ENCODE results near the gene SKIDA1.

SKIDA1 gene

GRCh38 chr10:21510241-21511094, 15.0 kb downstream of the SKIDA1 start:
- Mint-ChIP-seq H3K4me1 (ENCODE audit: low read depth in 2 of 2) (peaks cover 0 to 2% of the 10 kb centered on the region in 2 donors), H3K27me3 (peaks cover 55 to 76% of the 10 kb centered on the region in 2 donors), H3K27ac (no peak overlapping the region), H3K36me3 (ENCODE audit: insufficient read depth) (no peaks in the 10 kb centered on the region), H3K9me3 (no peaks in the 10 kb centered on the region), H3K4me3 (no peak overlapping the region)
- no peak for ATAC-seq (replicated peaks)
- no peak for DNase-seq

- H3K4me3 Mint-ChIP-seq = no peak overlapping the region
- ATAC-seq (replicated peaks) (no peak), DNase-seq (no peak)
- no peaks in the 10 kb centered on the region for H3K36me3 Mint-ChIP-seq (ENCODE audit: insufficient read depth)
- no peak overlapping the region for H3K27ac Mint-ChIP-seq
- no peaks in the 10 kb centered on the region for H3K9me3 Mint-ChIP-seq
- H3K27me3 Mint-ChIP-seq = peaks cover 46 to 67% of the 10 kb centered on the region in 2 donors
- H3K4me1 Mint-ChIP-seq (ENCODE audit: low read depth in 2 of 2) = peaks cover 0 to 2% of the 10 kb centered on the region in 2 donors
These were observed 15.9 kb downstream of the SKIDA1 start for GRCh38 chr10:21509341-21510240.

- ATAC-seq (replicated peaks) (no peak), DNase-seq (no peak)
- H3K27ac Mint-ChIP-seq = no peak overlapping the region
- no peak overlapping the region for H3K4me3 Mint-ChIP-seq
- no peaks in the 10 kb centered on the region for H3K36me3 Mint-ChIP-seq (ENCODE audit: insufficient read depth)
- H3K4me1 Mint-ChIP-seq (ENCODE audit: low read depth in 2 of 2) = peaks cover 0 to 2% of the 10 kb centered on the region in 2 donors
- no peaks in the 10 kb centered on the region for H3K9me3 Mint-ChIP-seq
- H3K27me3 Mint-ChIP-seq = peaks cover 43 to 65% of the 10 kb centered on the region in 2 donors
These were observed 16.7 kb downstream of the SKIDA1 start for GRCh38 chr10:21508706-21509331.

- Mint-ChIP-seq H3K4me3 (no peak overlapping the region), H3K27ac (no peak overlapping the region), H3K9me3 (no peaks in the 10 kb centered on the region), H3K27me3 (peaks cover 40 to 53% of the 10 kb centered on the region in 2 donors), H3K36me3 (ENCODE audit: insufficient read depth) (no peaks in the 10 kb centered on the region), H3K4me1 (ENCODE audit: low read depth in 2 of 2) (peaks cover 0 to 2% of the 10 kb centered on the region in 2 donors)
- DNase-seq (no peak), ATAC-seq (replicated peaks) (no peak)
These were observed 18.3 kb downstream of the SKIDA1 start for GRCh38 chr10:21507150-21507549.

- Mint-ChIP-seq H3K4me1 (ENCODE audit: low read depth in 2 of 2) (peaks cover 0 to 2% of the 10 kb centered on the region in 2 donors), H3K4me3 (no peak overlapping the region), H3K9me3 (no peaks in the 10 kb centered on the region), H3K27me3 (peaks cover 32 to 48% of the 10 kb centered on the region in 2 donors), H3K36me3 (ENCODE audit: insufficient read depth) (no peaks in the 10 kb centered on the region), H3K27ac (no peak overlapping the region)
- DNase-seq = no peak
- ATAC-seq (replicated peaks) = no peak
These were observed 19.1 kb downstream of the SKIDA1 start for GRCh38 chr10:21506351-21506750.

GRCh38 chr10:21505711-21506278, 19.7 kb downstream of the SKIDA1 start:
- H3K9me3 Mint-ChIP-seq = no peaks in the 10 kb centered on the region
- no peaks in the 10 kb centered on the region for H3K36me3 Mint-ChIP-seq (ENCODE audit: insufficient read depth)
- ATAC-seq (replicated peaks) = no peak
- peaks cover 28 to 51% of the 10 kb centered on the region in 2 donors for H3K27me3 Mint-ChIP-seq
- no peak for DNase-seq
- no peak overlapping the region for H3K27ac Mint-ChIP-seq
- H3K4me3 Mint-ChIP-seq = no peak overlapping the region
- H3K4me1 Mint-ChIP-seq (ENCODE audit: low read depth in 2 of 2) = peaks cover 0 to 2% of the 10 kb centered on the region in 2 donors

GRCh38 chr10:21503542-21503941, 21.9 kb downstream of the SKIDA1 start:
- H3K9me3 Mint-ChIP-seq = no peaks in the 10 kb centered on the region

GRCh38 chr10:21502348-21502740, 23.1 kb downstream of the SKIDA1 start:
- Mint-ChIP-seq H3K27me3 (peaks cover 49 to 60% of the 10 kb centered on the region in 2 donors), H3K4me1 (ENCODE audit: low read depth in 2 of 2) (peaks cover 0 to 4% of the 10 kb centered on the region in 2 donors)
- no peak for ATAC-seq (replicated peaks)

More at GRCh38 chr10:21503542-21503941, 21.9 kb downstream of the SKIDA1 start:
- Mint-ChIP-seq H3K27me3 (peaks cover 42 to 60% of the 10 kb centered on the region in 2 donors), H3K36me3 (ENCODE audit: insufficient read depth) (peaks cover 8% of the 10 kb centered on the region), H3K27ac (no peak overlapping the region), H3K4me3 (no peak overlapping the region), H3K4me1 (ENCODE audit: low read depth in 2 of 2) (peaks cover 0 to 4% of the 10 kb centered on the region in 2 donors)
- ATAC-seq (replicated peaks) (no peak), DNase-seq (no peak)

GRCh38 chr10:21501731-21502347, 23.6 kb downstream of the SKIDA1 start:
- Mint-ChIP-seq H3K27me3 (peaks cover 45 to 56% of the 10 kb centered on the region in 2 donors), H3K4me1 (ENCODE audit: low read depth in 2 of 2) (peaks cover 0 to 4% of the 10 kb centered on the region in 2 donors), H3K36me3 (ENCODE audit: insufficient read depth) (peaks cover 8% of the 10 kb centered on the region), H3K27ac (no peak overlapping the region), H3K4me3 (no peak overlapping the region), H3K9me3 (no peaks in the 10 kb centered on the region)
- DNase-seq (no peak), ATAC-seq (replicated peaks) (no peak)

More at GRCh38 chr10:21502348-21502740, 23.1 kb downstream of the SKIDA1 start:
- H3K9me3 Mint-ChIP-seq = no peaks in the 10 kb centered on the region
- H3K27ac Mint-ChIP-seq = no peak overlapping the region
- no peak for DNase-seq
- H3K4me3 Mint-ChIP-seq = no peak overlapping the region
- peaks cover 8% of the 10 kb centered on the region for H3K36me3 Mint-ChIP-seq (ENCODE audit: insufficient read depth)

- DNase-seq (no peak), ATAC-seq (replicated peaks) (no peak)
- Mint-ChIP-seq H3K4me1 (ENCODE audit: low read depth in 2 of 2) (peaks cover 0 to 4% of the 10 kb centered on the region in 2 donors), H3K27ac (no peak overlapping the region), H3K27me3 (peaks cover 38 to 48% of the 10 kb centered on the region in 2 donors), H3K4me3 (no peak overlapping the region), H3K36me3 (ENCODE audit: insufficient read depth) (peaks cover 8% of the 10 kb centered on the region), H3K9me3 (no peaks in the 10 kb centered on the region)
These were observed 24.4 kb downstream of the SKIDA1 start for GRCh38 chr10:21501091-21501490.

GRCh38 chr10:21500578-21500910, 24.9 kb downstream of the SKIDA1 start:
- Mint-ChIP-seq H3K36me3 (ENCODE audit: insufficient read depth) (peaks cover 8% of the 10 kb centered on the region), H3K9me3 (no peaks in the 10 kb centered on the region), H3K27me3 (peaks cover 34 to 43% of the 10 kb centered on the region in 2 donors), H3K4me1 (ENCODE audit: low read depth in 2 of 2) (peaks cover 0 to 5% of the 10 kb centered on the region in 2 donors), H3K27ac (no peak overlapping the region), H3K4me3 (no peak overlapping the region)
- ATAC-seq (replicated peaks) = no peak
- no peak for DNase-seq

- peaks cover 5 to 10% of the 10 kb centered on the region in 2 donors for H3K4me1 Mint-ChIP-seq (ENCODE audit: low read depth in 2 of 2)
- no peak overlapping the region for H3K27ac Mint-ChIP-seq
- H3K36me3 Mint-ChIP-seq (ENCODE audit: insufficient read depth) = peaks cover 8% of the 10 kb centered on the region
- no peak for ATAC-seq (replicated peaks)
- peaks cover 34 to 42% of the 10 kb centered on the region in 2 donors for H3K27me3 Mint-ChIP-seq
- no peaks in the 10 kb centered on the region for H3K9me3 Mint-ChIP-seq
- DNase-seq = no peak
- no peak overlapping the region for H3K4me3 Mint-ChIP-seq
These were observed 25.5 kb downstream of the SKIDA1 start for GRCh38 chr10:21499701-21500577.

All from effector memory CD8-positive, alpha-beta T cell (primary cell).